OCI-LY7 (cell line): ENCODE measurements around the gene FMN2. TPM values are rescaled to one million over a fixed set of nuclear protein-coding genes. Genes with fewer than 3 reads are reported as not detected.
A peak's percentile ranks its signal among the peaks of the same experiment; 100 is the strongest.

Experiments used
- Bru-seq: library from RNA; stranded (reverse); fragments of 400-500 nt; gene quantifications from one replicate; lab custom pipeline; 2021; lab: Mats Ljungman, UMichigan
- BruChase-seq, 2 experiments: library from RNA; stranded (reverse); fragments of 400-500 nt; gene quantifications; one replicate each; lab custom pipeline; 2021; lab: Mats Ljungman, UMichigan
- BruUV-seq: library from RNA; stranded (reverse); fragments of 400-500 nt; replicated peaks from 2 replicates; lab custom pipeline; 2021; lab: Mats Ljungman, UMichigan
- CTCF ChIA-PET: fragments of 300-600 bp; sonication (Branson Sonifier 250); formaldehyde crosslinking; loops from one replicate; lab custom pipeline; 2022; ENCODE audit warnings: antibody characterized with exemption; ENCODE audit not compliant: unreplicated experiment; lab: Charles Lee
- POLR2A ChIA-PET: fragments of 300-600 bp; sonication (Branson Sonifier 250); formaldehyde crosslinking; loops from one replicate; lab custom pipeline; 2022; ENCODE audit warnings: antibody characterized with exemption; lab: Charles Lee
- DNase-seq: peaks from one replicate; pipeline ENCODE4 v3.0.0-alpha.2; 2015; ENCODE audit warnings: low spot score
- H2AFZ ChIP-seq: fragments of 200-600 bp; sonication (generic), shearing (Covaris generic); 2 replicates; pipeline ENCODE4 v1.6.1; 2014; ENCODE audit warnings: mild to moderate bottlenecking, antibody characterized with exemption, low read length, moderate library complexity
- H3K27ac ChIP-seq: fragments of 200-600 bp; sonication (generic); 2 replicates; pipeline ENCODE4 v1.5.1; 2014; ENCODE audit warnings: mixed run types, low read depth, mild to moderate bottlenecking, moderate library complexity, low read length, inconsistent platforms; ENCODE audit not compliant: poor library complexity, severe bottlenecking
- H3K36me3 ChIP-seq: fragments of 200-600 bp; sonication (generic); 2 replicates; pipeline ENCODE4 v1.6.1; 2014; ENCODE audit warnings: mild to moderate bottlenecking, antibody characterized with exemption, low read length, moderate library complexity, mixed read lengths; ENCODE audit not compliant: insufficient read depth
- H3K4me1 ChIP-seq: fragments of 200-600 bp; sonication (generic); 2 replicates; pipeline ENCODE4 v1.5.1; 2014; ENCODE audit warnings: mild to moderate bottlenecking, low read length; ENCODE audit not compliant: insufficient read depth, poor library complexity, severe bottlenecking
- H3K4me2 ChIP-seq: fragments of 200-600 bp; sonication (generic); 2 replicates; pipeline ENCODE4 v1.6.1; 2014; ENCODE audit warnings: mild to moderate bottlenecking, low read length
- H3K4me3 ChIP-seq: fragments of 200-600 bp; sonication (generic); 2 replicates; pipeline ENCODE4 v1.5.1; 2014; ENCODE audit warnings: mild to moderate bottlenecking, low read depth, low read length; ENCODE audit not compliant: poor library complexity, severe bottlenecking
- H3K79me2 ChIP-seq: fragments of 200-600 bp; sonication (generic); 2 replicates; pipeline ENCODE4 v1.6.1; 2016; ENCODE audit warnings: low read depth, mild to moderate bottlenecking, low read length, moderate library complexity, mixed read lengths; ENCODE audit not compliant: insufficient read depth
- H3K9me2 ChIP-seq: fragments of 200-600 bp; sonication (generic); 2 replicates; pipeline ENCODE4 v1.6.1; 2016; ENCODE audit warnings: mild to moderate bottlenecking, low read length, mixed read lengths; ENCODE audit not compliant: insufficient read depth
- H3K9me3 ChIP-seq: fragments of 200-600 bp; sonication (generic); 2 replicates; pipeline ENCODE4 v1.6.1; 2014; ENCODE audit warnings: mild to moderate bottlenecking, mixed run types, low read length, mixed read lengths
- H4K20me1 ChIP-seq: fragments of 200-600 bp; sonication (generic); 2 replicates; pipeline ENCODE4 v1.6.1; 2014; ENCODE audit warnings: mild to moderate bottlenecking, antibody characterized with exemption, low read length, moderate library complexity, mixed read lengths; ENCODE audit not compliant: insufficient read depth
- EZH2phosphoT487 ChIP-seq: fragments of 200-600 bp; sonication (generic); IDR thresholded peaks from 2 replicates; pipeline ENCODE4 v1.6.1; 2018; ENCODE audit warnings: low read depth, borderline replicate concordance, mild to moderate bottlenecking, mixed run types, antibody characterized with exemption, low read length, moderate library complexity, mixed read lengths
- intact Hi-C: fragments of 100-400 bp; cut with micrococcal nuclease; formaldehyde crosslinking; loops from one replicate; pipeline ENCODE4 v1.10.0; 2022; ENCODE audit not compliant: unreplicated experiment
- long read RNA-seq: library from polyadenylated mRNA; stranded (forward); transcript quantifications from one replicate; pipeline ENCODE4 v2.0.0, GENCODE V29; 2022
- total RNA-seq, 2 experiments: library from RNA; depleted of rRNA in 1 of 2; stranded (reverse); fragments of >200 nt in 1 of 2; shearing (Covaris generic) in 1 of 2; gene quantifications; 2 replicates each; pipeline ENCODE4 v1.2.3, GENCODE V29; 2014 to 2022
- TF ChIP-seq, protein P1 (sequence below): fragments of 200-600 bp; sonication (generic); conservative IDR thresholded peaks from 2 replicates; pipeline ENCODE4 v1.5.1; 2014; ENCODE audit warnings: mild to moderate bottlenecking, antibody characterized with exemption, low read length, moderate library complexity, mixed read lengths

FMN2 gene
- not detected in 2 replicates for total RNA-seq (2014; rRNA removed; shearing (Covaris generic))
- not detected in 2 replicates for total RNA-seq (2022)
- Bru-seq, nascent RNA: percentile 0 among the genes with signal in this experiment
- percentile 0 among the genes with signal in this experiment for BruChase-seq, experiment 1, labeled RNA remaining after a 6-hour chase
- not detected for BruChase-seq, experiment 2, labeled RNA remaining after a 2-hour chase
- long read RNA-seq: 0 reads

DNA sequence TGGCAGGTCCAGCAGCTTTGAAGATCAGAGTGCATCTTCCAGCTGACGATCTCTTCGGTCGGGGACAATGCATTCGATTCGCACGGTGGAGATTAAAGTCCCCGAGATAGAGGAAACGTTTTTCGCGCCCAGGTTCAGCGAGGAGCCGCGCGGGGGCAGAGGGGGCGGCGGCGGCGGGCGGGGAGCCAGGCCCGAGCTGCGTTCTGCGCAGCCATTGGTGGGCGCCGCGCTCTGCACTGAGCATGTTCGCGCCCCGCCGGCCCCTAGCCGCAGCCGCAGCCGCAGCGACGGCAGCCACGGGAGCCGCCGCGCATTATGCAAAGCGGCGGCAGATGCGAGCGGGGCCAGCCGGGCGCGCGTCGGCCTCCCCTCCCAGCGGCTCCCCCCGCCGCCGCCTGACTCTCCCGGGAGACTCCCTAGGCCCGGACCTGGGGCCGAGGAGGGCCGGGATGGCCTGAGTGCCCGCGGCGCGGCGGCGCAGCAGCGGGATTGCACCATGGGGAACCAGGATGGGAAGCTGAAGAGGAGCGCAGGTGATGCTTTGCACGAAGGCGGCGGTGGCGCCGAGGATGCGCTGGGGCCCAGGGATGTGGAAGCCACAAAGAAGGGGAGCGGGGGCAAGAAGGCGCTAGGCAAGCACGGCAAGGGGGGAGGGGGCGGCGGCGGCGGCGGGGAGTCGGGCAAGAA is at the start of gene FMN2:
FMN2 (plus strand) TSS at position 270 of the 687 bp plus-strand sequence; CDS start at position 497, 227 bp downstream.
- no peak within 1 kb of the TSS for H2AFZ ChIP-seq
- DNase-seq: no peak
- BruUV-seq: no TSS peak
- H3K79me2 ChIP-seq: no peaks in the 10 kb centered on the region
- intact Hi-C loops: no loop called here
- H3K4me2 ChIP-seq: no peak within 1 kb of the TSS
- H3K4me3 ChIP-seq: no peak within 1 kb of the TSS
- no peaks in the 10 kb centered on the region for H3K9me3 ChIP-seq
- TF ChIP-seq, protein P1, sequence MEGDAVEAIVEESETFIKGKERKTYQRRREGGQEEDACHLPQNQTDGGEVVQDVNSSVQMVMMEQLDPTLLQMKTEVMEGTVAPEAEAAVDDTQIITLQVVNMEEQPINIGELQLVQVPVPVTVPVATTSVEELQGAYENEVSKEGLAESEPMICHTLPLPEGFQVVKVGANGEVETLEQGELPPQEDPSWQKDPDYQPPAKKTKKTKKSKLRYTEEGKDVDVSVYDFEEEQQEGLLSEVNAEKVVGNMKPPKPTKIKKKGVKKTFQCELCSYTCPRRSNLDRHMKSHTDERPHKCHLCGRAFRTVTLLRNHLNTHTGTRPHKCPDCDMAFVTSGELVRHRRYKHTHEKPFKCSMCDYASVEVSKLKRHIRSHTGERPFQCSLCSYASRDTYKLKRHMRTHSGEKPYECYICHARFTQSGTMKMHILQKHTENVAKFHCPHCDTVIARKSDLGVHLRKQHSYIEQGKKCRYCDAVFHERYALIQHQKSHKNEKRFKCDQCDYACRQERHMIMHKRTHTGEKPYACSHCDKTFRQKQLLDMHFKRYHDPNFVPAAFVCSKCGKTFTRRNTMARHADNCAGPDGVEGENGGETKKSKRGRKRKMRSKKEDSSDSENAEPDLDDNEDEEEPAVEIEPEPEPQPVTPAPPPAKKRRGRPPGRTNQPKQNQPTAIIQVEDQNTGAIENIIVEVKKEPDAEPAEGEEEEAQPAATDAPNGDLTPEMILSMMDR: no peak
- TF ChIP-seq EZH2phosphoT487: no peak
- ChIA-PET POLR2A (interaction anchor here (1.1 kb wide), 1 partner anchor 10 kb away, joined by 3 read pairs; no protein-coding TSS in a partner anchor), CTCF (no interaction called here)
- H3K27ac ChIP-seq: no peak within 1 kb of the TSS
- H3K36me3 ChIP-seq: no peaks in the 10 kb centered on the region
- no peaks in the 10 kb centered on the region for H3K9me2 ChIP-seq
- no peaks in the 10 kb centered on the region for H3K4me1 ChIP-seq
- H4K20me1 ChIP-seq: no peaks in the 10 kb centered on the region

DNA sequence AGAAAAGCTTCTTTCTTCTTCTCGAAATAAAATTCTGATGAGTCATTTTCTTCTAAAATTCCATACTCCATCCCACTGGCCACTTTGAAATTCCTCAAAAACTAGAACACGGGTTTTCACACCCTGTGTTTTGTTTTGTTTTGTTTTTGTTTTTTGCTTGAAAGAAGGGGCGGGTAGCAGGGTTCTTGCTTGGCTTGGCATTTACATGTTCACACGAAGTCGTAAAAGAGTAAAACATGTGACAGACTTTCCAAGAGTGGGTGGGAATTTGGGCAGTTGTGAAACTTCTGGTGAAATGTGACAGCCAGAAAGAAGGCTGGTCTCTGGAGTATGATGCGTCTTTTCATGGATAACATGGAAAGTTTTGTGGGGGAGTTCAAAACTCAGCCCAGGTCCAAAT is 47.1 kb upstream of the FMN2 start:
- no peaks in the 10 kb centered on the region for H4K20me1 ChIP-seq
- no peak overlapping the region for H3K27ac ChIP-seq
- H3K36me3 ChIP-seq: no peaks in the 10 kb centered on the region
- ChIA-PET POLR2A (no interaction called here), CTCF (no interaction called here)
- intact Hi-C loops: no loop called here
- no peak for DNase-seq
- H3K4me2 ChIP-seq: no peak overlapping the region
- H3K9me3 ChIP-seq: no peaks in the 10 kb centered on the region
- H3K4me3 ChIP-seq: no peak overlapping the region
- H3K79me2 ChIP-seq: no peaks in the 10 kb centered on the region
- no peaks in the 10 kb centered on the region for H3K9me2 ChIP-seq
- H3K4me1 ChIP-seq: no peaks in the 10 kb centered on the region
- TF ChIP-seq EZH2phosphoT487: no peak
- TF ChIP-seq, protein P1: no peak
- no TSS peak for BruUV-seq
- no peak overlapping the region for H2AFZ ChIP-seq

DNA sequence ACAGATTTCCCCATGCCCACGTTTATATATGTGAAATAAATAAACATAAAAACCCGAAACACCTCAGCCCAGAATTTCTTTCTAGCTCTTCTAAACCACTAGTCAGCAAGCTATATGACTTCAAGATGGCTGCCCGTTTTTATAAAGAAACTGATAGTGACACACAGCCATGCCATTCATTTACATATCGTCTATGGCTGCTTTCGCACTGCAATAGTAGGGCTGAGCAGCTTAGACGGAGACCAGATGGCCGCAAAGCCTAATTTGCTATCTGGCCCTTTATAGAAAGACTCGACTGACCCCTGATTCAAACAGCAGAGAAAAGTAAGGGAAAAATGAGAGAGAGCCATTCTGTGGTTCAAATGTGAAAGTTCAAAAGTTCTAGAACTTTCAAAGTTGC is 45.7 kb upstream of the FMN2 start:
- Histone ChIP-seq H3K9me3 (no peaks in the 10 kb centered on the region), H3K9me2 (no peaks in the 10 kb centered on the region), H3K4me3 (no peak overlapping the region), H3K4me2 (no peak overlapping the region), H3K79me2 (no peaks in the 10 kb centered on the region), H3K36me3 (no peaks in the 10 kb centered on the region), H2AFZ (no peak overlapping the region), H3K4me1 (no peaks in the 10 kb centered on the region), H3K27ac (no peak overlapping the region), H4K20me1 (no peaks in the 10 kb centered on the region)
- TF ChIP-seq, protein P1: no peak
- TF ChIP-seq EZH2phosphoT487: no peak
- CTCF ChIA-PET: no interaction called here
- BruUV-seq: no TSS peak
- no peak for DNase-seq
- POLR2A ChIA-PET: no interaction called here
- intact Hi-C loops: no loop called here
